Glutamatergic neuron (in vitro differentiated cells): ENCODE data around the gene EBLN1. TPM values are rescaled to one million over a fixed set of nuclear protein-coding genes. Genes with fewer than 3 reads are reported as not detected.

Experiments used
- DNase-seq: peaks from one replicate; pipeline ENCODE4 v3.0.0; 2022
- H3K27ac Mint-ChIP-seq: one replicate; pipeline ENCODE4 v1.8.0; 2020; ENCODE audit warnings: mild to moderate bottlenecking, mixed read lengths, inconsistent platforms; ENCODE audit not compliant: unreplicated experiment
- H3K27me3 Mint-ChIP-seq: one replicate; pipeline ENCODE4 v1.8.0; 2020; ENCODE audit warnings: mild to moderate bottlenecking, moderate library complexity, mixed read lengths, inconsistent platforms; ENCODE audit not compliant: unreplicated experiment
- H3K36me3 Mint-ChIP-seq: one replicate; pipeline ENCODE4 v1.8.0; 2020; ENCODE audit warnings: mild to moderate bottlenecking, mixed read lengths, inconsistent platforms; ENCODE audit not compliant: unreplicated experiment
- H3K4me1 Mint-ChIP-seq: one replicate; pipeline ENCODE4 v1.8.0; 2020; ENCODE audit warnings: mild to moderate bottlenecking, low read depth, mixed read lengths, inconsistent platforms; ENCODE audit not compliant: unreplicated experiment
- H3K4me3 Mint-ChIP-seq: one replicate; pipeline ENCODE4 v1.8.0; 2020; ENCODE audit warnings: mild to moderate bottlenecking, mixed read lengths, inconsistent platforms; ENCODE audit not compliant: unreplicated experiment
- H3K9me3 Mint-ChIP-seq: one replicate; pipeline ENCODE4 v1.8.0; 2020; ENCODE audit warnings: mild to moderate bottlenecking, moderate library complexity, mixed read lengths, inconsistent platforms; ENCODE audit not compliant: unreplicated experiment
- total RNA-seq: library from RNA; stranded (reverse); fragmentation: NEBNext Ultra II Directional; extraction: Animal tissue kit (Norgen Biotek cat#: 25700); gene quantifications from one replicate; pipeline ENCODE4 v1.2.1, GENCODE V29; 2021; ENCODE audit not compliant: unreplicated experiment
- TF ChIP-seq, protein P1 (sequence below): fragments of 200-600 bp; sonication (generic); IDR thresholded peaks from one replicate; pipeline ENCODE4 v1.5.0; 2021; ENCODE audit not compliant: partially characterized antibody, unreplicated experiment

The EBLN1 gene
- total RNA-seq, 1 donor from 2014 or later, result not detected

DNA sequence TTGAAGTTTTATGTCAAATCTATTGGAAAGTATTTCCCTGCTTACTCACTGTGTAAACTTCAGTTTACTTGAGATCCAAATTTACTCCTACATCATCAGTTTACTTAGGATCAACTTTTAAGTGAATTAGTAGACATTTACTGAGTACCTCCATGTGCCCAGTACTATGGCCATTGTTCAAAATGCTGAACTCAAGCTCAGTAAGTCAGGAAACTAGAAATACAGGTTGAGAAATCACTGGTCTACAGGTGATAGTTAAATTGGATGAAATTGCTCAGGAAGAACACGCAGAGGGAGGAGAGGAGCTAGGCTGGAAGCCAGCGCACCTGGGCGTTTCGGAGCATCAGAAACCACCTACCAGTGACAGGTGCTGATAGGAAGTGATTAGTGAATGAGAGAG is 25.5 kb upstream of the EBLN1 start:
- no peak overlapping the region for H3K27ac Mint-ChIP-seq
- H3K4me3 Mint-ChIP-seq, result no peak overlapping the region
- DNase-seq, result no peak
- H3K36me3 Mint-ChIP-seq, result no peaks in the 10 kb centered on the region
- TF ChIP-seq, protein P1, sequence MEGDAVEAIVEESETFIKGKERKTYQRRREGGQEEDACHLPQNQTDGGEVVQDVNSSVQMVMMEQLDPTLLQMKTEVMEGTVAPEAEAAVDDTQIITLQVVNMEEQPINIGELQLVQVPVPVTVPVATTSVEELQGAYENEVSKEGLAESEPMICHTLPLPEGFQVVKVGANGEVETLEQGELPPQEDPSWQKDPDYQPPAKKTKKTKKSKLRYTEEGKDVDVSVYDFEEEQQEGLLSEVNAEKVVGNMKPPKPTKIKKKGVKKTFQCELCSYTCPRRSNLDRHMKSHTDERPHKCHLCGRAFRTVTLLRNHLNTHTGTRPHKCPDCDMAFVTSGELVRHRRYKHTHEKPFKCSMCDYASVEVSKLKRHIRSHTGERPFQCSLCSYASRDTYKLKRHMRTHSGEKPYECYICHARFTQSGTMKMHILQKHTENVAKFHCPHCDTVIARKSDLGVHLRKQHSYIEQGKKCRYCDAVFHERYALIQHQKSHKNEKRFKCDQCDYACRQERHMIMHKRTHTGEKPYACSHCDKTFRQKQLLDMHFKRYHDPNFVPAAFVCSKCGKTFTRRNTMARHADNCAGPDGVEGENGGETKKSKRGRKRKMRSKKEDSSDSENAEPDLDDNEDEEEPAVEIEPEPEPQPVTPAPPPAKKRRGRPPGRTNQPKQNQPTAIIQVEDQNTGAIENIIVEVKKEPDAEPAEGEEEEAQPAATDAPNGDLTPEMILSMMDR, result no peak
- H3K4me1 Mint-ChIP-seq, result no peaks in the 10 kb centered on the region
- H3K27me3 Mint-ChIP-seq, result no peaks in the 10 kb centered on the region
- no peaks in the 10 kb centered on the region for H3K9me3 Mint-ChIP-seq

DNA sequence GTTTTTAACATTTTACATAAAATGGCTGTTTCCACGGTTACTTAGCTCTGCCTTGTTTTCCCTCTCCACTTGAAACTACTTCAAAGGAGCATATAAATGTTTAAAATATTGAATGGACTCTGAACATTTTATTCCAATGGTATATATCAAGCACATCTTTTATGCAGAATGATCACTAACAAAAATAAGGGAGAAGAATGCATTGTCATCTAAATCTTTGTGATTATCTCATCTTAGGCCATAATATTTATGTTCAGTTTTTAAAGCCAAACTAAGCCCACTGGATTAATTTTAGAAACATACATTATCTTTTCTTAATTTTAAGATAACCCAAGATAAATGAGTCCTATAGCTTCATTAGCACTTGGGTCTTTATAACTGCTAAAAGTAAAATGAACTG is 13.4 kb upstream of the EBLN1 start:
- peak overlapping the region; percentile 91 for H3K4me3 Mint-ChIP-seq
- H3K4me1 Mint-ChIP-seq, result no peaks in the 10 kb centered on the region
- peaks cover 7% of the 10 kb centered on the region for H3K27me3 Mint-ChIP-seq
- TF ChIP-seq, protein P1, result no peak
- H3K27ac Mint-ChIP-seq, result no peak overlapping the region
- peaks cover 11% of the 10 kb centered on the region for H3K9me3 Mint-ChIP-seq
- DNase-seq, result no peak
- H3K36me3 Mint-ChIP-seq, result peaks cover 4% of the 10 kb centered on the region

DNA sequence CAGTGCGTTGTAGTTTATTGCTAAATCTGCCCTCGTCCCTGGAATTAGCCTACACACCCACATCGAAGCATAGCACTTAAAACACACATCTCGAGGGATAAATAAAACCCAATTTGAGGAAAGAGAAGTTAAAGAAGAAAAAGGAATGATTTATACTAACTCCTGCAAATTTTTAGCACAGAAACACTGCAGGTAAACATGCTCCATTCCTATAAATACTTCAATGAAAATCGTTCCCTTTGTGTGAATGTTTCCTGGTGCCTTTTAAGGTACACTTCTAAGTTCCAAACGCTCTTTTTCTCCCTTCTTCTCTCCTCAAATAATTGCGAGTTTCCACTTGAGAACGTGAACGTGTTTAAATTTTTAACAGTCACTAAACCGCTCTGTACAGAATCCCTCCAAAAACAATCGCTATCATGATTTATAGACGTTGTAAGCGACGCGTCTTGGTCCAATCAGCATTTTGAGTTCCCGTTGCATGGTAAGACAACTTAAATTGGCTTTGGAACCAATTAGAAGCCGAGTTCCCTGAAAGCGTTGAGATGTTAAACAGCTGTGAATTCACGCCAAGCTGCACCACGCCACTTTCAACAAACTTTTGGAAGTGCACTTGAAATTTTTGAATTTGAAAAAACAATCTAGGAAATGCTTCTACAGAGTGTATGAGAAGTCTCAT is 12.5 kb upstream of the EBLN1 start:
- DNase-seq, result no peak
- H3K4me3 Mint-ChIP-seq, result peak overlapping the region; percentile 91
- H3K36me3 Mint-ChIP-seq, result peaks cover 4% of the 10 kb centered on the region
- TF ChIP-seq, protein P1, result no peak
- H3K27ac Mint-ChIP-seq, result peak overlapping the region; percentile 96
- no peaks in the 10 kb centered on the region for H3K4me1 Mint-ChIP-seq
- peaks cover 11% of the 10 kb centered on the region for H3K9me3 Mint-ChIP-seq
- peaks cover 7% of the 10 kb centered on the region for H3K27me3 Mint-ChIP-seq

DNA sequence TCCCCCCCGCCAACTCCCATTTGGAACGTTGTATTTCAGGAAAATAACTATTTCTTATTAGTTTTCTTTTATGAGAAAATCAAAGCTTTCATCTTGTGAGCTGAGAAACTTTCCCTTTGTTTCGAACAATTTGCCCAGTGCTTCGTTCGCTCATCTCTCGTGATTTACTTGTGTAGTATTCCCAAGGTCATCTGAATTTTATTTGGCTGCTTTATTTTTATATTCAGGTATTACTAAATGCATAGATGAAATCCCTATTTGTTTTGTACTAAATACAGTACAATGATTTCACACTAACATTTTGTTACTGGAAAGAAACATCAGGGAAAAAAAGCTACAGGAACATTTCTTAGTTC is 12.0 kb upstream of the EBLN1 start:
- H3K4me3 Mint-ChIP-seq, result peak overlapping the region; percentile 91
- peaks cover 7% of the 10 kb centered on the region for H3K27me3 Mint-ChIP-seq
- H3K9me3 Mint-ChIP-seq, result peaks cover 11% of the 10 kb centered on the region
- H3K27ac Mint-ChIP-seq, result peak overlapping the region; percentile 96
- H3K4me1 Mint-ChIP-seq, result no peaks in the 10 kb centered on the region
- TF ChIP-seq, protein P1, result no peak
- H3K36me3 Mint-ChIP-seq, result peaks cover 4% of the 10 kb centered on the region
- no peak for DNase-seq

DNA sequence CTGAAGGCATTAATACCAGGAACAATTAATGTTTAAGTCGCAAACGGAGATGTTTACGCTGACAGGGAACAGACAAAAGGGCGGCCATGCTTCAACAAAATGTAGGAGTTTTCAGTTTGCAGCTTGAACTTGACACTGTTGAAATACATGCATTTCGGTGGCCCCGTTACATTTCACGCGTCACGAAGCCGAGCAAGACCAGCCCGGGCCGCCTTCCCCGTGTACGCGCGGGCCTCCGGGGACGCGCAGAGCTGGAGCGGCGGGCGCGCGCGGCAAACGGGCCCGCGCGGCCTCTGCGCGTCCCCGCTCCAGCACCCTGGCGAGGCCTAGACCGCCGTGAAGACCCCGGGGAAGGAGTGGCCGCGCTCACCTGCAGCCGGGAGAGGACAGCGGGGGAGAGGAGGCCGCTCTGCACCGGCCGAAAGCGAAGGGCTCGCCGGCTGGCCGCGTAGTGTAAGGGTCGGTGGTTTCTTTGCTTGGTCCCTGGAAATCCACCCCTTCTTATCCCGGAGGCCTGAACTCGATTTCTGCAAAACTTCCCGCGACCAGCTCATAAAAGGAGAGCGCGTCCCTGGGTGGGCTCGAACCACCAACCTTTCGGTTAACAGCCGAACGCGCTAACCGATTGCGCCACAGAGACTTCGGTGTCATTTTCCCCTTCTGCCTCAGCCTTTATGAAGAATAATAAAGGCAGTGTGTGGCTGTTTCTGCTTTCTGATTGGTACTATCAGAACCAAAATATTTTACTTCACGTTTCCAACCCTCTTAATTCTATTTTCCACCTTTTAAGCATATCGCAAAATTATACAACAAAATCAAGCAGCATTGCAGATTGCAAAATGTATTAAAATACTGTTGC is 11.4 kb upstream of the EBLN1 start:
- Mint-ChIP-seq H3K9me3 (peaks cover 11% of the 10 kb centered on the region), H3K36me3 (peaks cover 4% of the 10 kb centered on the region), H3K27ac (peak overlapping the region; percentile 96), H3K4me3 (peak overlapping the region; percentile 91), H3K4me1 (no peaks in the 10 kb centered on the region), H3K27me3 (peaks cover 7% of the 10 kb centered on the region)
- DNase-seq, result peak; percentile 86
- TF ChIP-seq, protein P1, result no peak
